ENCODE results near the gene OMP. TPM values are rescaled to one million over a fixed set of nuclear protein-coding genes. Genes with fewer than 3 reads are reported as not detected.
A peak's percentile ranks its signal among the peaks of the same experiment; 100 is the strongest.

Gene OMP
- total and polyA plus RNA-seq, 9 donors = 0.55 to 1.8 (median 1.6) TPM; not detected in 4

DNA sequence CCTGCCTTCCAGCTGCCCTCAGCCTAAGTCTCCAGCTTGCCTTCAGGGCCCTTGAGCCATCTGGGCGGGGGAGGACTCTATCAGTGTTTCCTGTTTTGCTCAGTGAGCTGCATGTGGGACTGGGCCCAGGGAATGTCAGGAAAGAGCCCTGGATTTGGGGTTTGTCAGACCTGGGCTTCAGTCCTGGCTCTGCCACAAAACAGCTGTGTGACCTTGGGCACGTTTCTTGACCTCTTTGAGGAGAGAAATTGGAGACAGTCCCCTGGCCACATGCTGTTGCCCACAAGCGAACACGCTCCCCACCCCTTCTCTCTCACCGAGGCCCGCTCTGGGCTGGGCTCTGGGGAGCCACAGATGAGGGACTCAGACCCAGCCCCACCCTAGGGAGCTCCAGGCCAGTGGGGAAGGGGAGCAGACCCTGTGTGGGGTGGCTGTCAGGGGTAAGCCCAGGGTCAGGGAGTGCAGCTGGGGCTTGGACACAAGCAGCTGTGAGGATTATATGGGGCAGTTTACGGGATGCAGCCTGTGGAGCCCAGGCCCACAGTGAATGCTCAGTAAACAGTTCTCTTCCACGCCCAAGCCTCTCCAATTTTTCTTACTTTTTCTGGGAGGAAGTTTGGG lies 37.7 kb downstream of the OMP start:
- no peaks in the 10 kb centered on the region for H3K27me3 ChIP-seq
- DNase-seq = peak; percentile 80 to 91 (median 87)
- TF ChIP-seq, protein P1, sequence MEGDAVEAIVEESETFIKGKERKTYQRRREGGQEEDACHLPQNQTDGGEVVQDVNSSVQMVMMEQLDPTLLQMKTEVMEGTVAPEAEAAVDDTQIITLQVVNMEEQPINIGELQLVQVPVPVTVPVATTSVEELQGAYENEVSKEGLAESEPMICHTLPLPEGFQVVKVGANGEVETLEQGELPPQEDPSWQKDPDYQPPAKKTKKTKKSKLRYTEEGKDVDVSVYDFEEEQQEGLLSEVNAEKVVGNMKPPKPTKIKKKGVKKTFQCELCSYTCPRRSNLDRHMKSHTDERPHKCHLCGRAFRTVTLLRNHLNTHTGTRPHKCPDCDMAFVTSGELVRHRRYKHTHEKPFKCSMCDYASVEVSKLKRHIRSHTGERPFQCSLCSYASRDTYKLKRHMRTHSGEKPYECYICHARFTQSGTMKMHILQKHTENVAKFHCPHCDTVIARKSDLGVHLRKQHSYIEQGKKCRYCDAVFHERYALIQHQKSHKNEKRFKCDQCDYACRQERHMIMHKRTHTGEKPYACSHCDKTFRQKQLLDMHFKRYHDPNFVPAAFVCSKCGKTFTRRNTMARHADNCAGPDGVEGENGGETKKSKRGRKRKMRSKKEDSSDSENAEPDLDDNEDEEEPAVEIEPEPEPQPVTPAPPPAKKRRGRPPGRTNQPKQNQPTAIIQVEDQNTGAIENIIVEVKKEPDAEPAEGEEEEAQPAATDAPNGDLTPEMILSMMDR (IDR thresholded peaks at IDR 0.05) = no peak
- TF ChIP-seq EP300 (IDR thresholded peaks at IDR 0.05) (no peak), POLR2A (IDR thresholded peaks at IDR 0.05) (no peak)
- 12 to 32% (median 18%) methylated on average over 8 of the region's 8 CpGs for WGBS, 3 donors
- intact Hi-C loops (cut with DNase I) = no loop called here
- no peak overlapping the region for H3K4me3 ChIP-seq
- no peaks in the 10 kb centered on the region for H3K9me3 ChIP-seq
- no peaks in the 10 kb centered on the region for H3K36me3 ChIP-seq
- peak overlapping the region; percentile 39 to 72 for H3K27ac ChIP-seq
- H3K4me1 ChIP-seq (ENCODE audit: insufficient read depth) = peaks cover 6% of the 10 kb centered on the region

DNA sequence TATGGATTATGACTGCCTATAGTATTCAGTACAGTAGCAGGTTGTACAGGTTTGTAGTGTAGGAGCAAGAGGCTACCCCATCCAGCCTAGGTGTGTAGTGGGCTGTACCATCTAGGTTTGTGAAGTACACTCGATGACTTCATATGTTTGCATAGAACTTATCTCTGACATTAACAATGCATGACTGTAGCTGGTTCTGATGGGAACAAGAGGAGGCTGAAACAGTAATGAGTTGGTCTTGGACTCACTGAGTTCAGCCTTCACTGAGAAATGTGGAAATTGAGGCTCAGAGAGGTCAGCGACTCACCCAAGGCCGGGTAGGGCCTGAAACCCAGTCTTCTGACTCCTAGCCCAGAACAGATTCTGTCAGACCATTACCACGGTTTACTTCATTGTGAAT lies 38.4 kb downstream of the OMP start:
- DNase-seq = no peak
- Histone ChIP-seq H3K4me1 (ENCODE audit: insufficient read depth) (peaks cover 6% of the 10 kb centered on the region), H3K27me3 (no peaks in the 10 kb centered on the region), H3K36me3 (no peaks in the 10 kb centered on the region), H3K27ac (peak overlapping the region in 1 of 2 donors; percentile 72), H3K4me3 (no peak overlapping the region), H3K9me3 (no peaks in the 10 kb centered on the region)
- WGBS, 3 donors = 62 to 74% (median 73%) methylated on average over 4 of the region's 4 CpGs
- TF ChIP-seq POLR2A (IDR thresholded peaks at IDR 0.05) = no peak
- TF ChIP-seq, protein P1 (IDR thresholded peaks at IDR 0.05) = no peak
- no peak for TF ChIP-seq EP300 (IDR thresholded peaks at IDR 0.05)
- intact Hi-C loops (cut with DNase I) = no loop called here

DNA sequence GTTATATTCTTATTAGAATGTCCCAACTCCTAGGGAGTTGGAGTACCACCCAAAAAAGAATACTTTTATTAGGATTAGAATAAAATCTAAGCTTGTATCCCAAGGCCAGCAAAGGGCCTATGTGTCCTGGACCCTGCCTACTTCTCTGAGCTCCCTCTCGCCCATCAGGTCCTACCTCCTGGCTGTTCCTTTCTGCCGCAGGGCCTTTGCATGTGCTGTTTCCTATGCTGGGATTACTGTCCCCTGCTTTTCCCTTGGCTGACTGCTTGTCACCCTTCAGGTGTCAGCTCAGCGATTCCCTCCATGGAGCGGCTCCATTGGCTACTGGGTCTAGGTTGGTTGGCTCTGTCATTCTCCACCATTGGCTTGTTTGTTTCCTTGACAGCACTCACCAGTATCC lies 38.8 kb downstream of the OMP start:
- TF ChIP-seq EP300 (IDR thresholded peaks at IDR 0.05) (no peak), POLR2A (IDR thresholded peaks at IDR 0.05) (no peak)
- TF ChIP-seq, protein P1 (IDR thresholded peaks at IDR 0.05) = no peak
- WGBS, 3 donors = 93 to 97% (median 96%) methylated on average over 4 of the region's 4 CpGs

DNA sequence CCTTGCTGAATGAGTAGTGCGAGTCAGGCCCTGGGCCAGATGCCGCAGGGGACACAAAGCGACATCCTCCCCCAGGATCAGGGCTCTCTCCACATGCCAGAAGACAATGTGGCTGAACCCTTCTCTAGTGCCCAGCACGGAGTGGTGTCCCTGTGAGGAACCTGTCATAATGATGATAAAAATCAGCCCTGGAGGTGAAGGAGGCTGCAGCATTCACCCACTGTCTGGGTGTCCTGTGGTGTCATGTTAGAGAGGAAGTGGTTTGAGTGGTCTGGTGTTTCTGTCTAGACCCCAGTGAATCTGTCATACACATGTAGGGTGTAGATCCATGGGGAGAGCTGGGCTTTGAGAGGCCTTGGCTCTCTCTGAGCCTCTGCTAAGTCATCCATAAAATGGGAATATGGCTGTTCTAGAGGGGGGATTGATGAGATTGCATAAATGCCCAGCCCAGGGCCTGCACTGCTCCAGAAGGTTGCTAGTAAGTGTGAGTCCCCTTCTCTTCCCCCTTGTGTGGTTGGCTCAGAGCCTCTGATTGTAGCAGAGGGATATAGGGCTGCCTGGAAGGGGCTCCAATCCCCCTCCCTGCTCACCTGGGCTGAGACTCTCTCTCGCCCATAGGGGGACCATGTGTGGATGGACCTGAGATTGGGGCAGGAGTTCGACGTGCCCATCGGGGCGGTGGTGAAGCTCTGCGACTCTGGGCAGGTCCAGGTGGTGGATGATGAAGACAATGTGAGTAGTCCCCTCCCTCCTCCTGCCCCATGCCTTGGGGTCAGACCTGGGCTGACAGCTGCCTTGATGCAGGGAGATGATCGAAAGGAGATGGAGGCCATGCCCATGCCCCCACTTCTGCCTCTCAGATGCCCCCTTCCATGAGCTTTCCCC lies 39.7 kb downstream of the OMP start:
- WGBS, 3 donors = 93 to 96% (median 93%) methylated on average over 11 of the region's 11 CpGs
- Histone ChIP-seq H3K36me3 (no peaks in the 10 kb centered on the region), H3K4me3 (no peak overlapping the region), H3K27ac (peak overlapping the region in 1 of 2 donors; percentile 5), H3K9me3 (no peaks in the 10 kb centered on the region), H3K27me3 (no peaks in the 10 kb centered on the region), H3K4me1 (ENCODE audit: insufficient read depth) (peaks cover 6% of the 10 kb centered on the region)
- intact Hi-C loops (cut with DNase I) = no loop called here
- no peak for DNase-seq
- TF ChIP-seq EP300 (IDR thresholded peaks at IDR 0.05) (no peak), POLR2A (IDR thresholded peaks at IDR 0.05) (no peak)
- TF ChIP-seq, protein P1 (IDR thresholded peaks at IDR 0.05) = no peak

More for the DNA sequence above, 38.8 kb downstream of the OMP start:
- H3K9me3 ChIP-seq = no peaks in the 10 kb centered on the region
- H3K27me3 ChIP-seq = no peaks in the 10 kb centered on the region
- peak overlapping the region in 1 of 2 donors; percentile 72 for H3K27ac ChIP-seq
- intact Hi-C loops (cut with DNase I) = no loop called here
- no peaks in the 10 kb centered on the region for H3K36me3 ChIP-seq
- peaks cover 6% of the 10 kb centered on the region for H3K4me1 ChIP-seq (ENCODE audit: insufficient read depth)
- no peak overlapping the region for H3K4me3 ChIP-seq
- no peak for DNase-seq
